ES-I3 (cell line): ENCODE results near the gene CBARP.
"Not testable (repeated sequence)": the region's sequence is repeated elsewhere in the genome, so short reads cannot be mapped to it uniquely, and the experiment has no call there.

Experiments
- H3K36me3 ChIP-seq: 2 replicates; pipeline ENCODE4 v1.6.1; 2013; ENCODE audit warnings: mild to moderate bottlenecking, low read length, control low read depth, moderate library complexity; ENCODE audit not compliant: insufficient read depth
- H3K4me1 ChIP-seq: 2 replicates; pipeline ENCODE4 v1.6.1; 2013; ENCODE audit warnings: mild to moderate bottlenecking, control low read depth, low read length; ENCODE audit not compliant: insufficient read depth
- H3K9ac ChIP-seq: 2 replicates; pipeline ENCODE4 v1.6.1; 2013; ENCODE audit warnings: low read depth, mild to moderate bottlenecking, low read length, moderate library complexity
- H3K9me3 ChIP-seq: 2 replicates; pipeline ENCODE4 v1.6.1; 2013; ENCODE audit warnings: mild to moderate bottlenecking, low read length, moderate library complexity; ENCODE audit not compliant: control insufficient read depth, insufficient read depth

The CBARP gene

DNA sequence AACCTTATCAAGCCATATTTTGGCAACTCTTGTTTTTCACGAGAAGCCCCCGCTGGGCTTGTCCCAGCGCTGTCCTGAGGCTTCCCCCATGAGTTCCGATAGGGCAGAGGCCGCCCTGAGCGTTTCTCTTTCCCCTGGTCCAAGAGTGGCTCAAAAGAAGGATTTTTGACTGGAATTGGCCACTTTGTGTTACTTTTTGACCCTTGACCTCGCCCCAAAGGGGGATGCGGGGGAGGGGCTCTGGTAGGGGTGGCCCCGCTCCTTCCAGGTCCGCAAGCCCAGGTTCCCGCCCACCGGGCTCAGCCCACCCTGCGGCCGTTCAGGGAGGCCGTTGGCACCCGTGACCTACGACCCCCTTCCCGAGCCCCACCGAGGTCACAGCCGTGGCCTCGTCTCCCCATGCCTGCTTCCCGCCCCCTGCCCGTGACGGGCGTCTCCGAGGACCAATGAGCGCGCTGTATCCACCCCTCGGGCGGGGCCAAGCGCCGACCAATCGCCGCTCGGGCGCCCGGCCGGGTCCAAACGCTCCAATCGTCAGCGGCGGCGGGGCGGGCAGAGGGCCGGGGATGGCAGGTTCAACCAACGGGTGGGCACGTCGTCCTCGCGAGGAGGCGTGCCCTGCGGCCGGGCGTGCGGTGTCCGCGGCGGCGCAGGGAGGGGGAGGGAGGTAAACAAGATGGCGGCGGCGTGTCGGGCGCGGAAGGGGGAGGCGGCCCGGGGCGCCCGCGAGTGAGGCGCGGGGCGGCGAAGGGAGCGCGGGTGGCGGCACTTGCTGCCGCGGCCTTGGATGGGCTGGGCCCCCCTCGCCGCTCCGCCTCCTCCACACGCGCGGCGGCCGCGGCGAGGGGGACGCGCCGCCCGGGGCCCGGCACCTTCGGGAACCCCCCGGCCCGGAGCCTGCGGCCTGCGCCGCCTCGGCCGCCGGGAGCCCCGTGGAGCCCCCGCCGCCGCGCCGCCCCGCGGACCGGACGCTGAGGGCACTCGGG lies 32.4 kb downstream of the CBARP start, which contains the start of gene STK11:
Gene STK11, plus strand, starts transcription at position 665 of the 986 bp plus-strand sequence. CDS start 1,136 bp downstream, outside the sequence.
- H3K9me3 ChIP-seq, result no peaks in the 10 kb centered on the region
- no peaks in the 10 kb centered on the region for H3K36me3 ChIP-seq
- peak within 1 kb of the TSS; percentile 83 for H3K9ac ChIP-seq
- no peaks in the 10 kb centered on the region for H3K4me1 ChIP-seq

DNA sequence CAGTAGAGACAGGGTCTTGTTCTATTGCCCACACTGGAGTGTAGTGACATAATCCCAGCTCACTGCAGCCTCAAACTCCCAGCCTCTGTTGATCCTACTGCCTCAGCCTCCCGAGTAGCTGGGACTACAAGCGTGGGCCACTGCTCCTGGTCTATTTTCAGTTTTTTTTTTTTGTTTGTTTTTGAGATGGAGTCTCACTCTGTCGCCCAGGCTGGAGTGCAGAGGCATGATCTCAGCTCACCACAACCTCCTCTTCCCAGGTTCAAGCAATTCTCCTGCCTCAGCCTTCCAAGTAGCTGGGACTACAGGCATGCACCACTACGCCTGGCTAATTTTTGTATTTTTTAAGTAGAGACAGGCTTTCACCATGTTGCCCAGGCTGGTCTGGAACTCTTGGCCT lies 37.2 kb downstream of the CBARP start:
- H3K36me3 ChIP-seq, H3K4me1 ChIP-seq, H3K9me3 ChIP-seq, H3K9ac ChIP-seq: not testable (repeated sequence)

DNA sequence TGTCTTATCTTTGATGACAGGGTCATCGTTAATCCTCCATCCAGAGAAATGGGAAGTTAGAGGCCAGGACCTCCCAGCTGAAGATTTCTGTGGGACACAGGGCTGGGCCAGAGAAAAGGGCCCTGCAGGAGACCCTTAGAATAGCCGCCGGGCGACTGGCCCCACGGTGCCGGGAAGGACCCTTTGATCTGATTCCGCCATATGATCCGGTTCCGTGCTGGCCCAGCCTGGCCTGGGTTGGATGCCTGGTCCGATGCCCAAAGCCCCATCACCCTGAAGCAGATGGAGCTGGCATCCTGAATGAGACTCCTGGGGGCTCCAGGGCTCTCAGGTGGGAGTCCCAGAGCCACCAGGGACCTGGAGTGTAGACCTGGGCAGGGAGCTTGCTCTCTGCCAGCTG lies 38.3 kb downstream of the CBARP start:
- H3K9me3 ChIP-seq, result no peaks in the 10 kb centered on the region
- no peaks in the 10 kb centered on the region for H3K4me1 ChIP-seq
- H3K36me3 ChIP-seq, result no peaks in the 10 kb centered on the region
- no peak overlapping the region for H3K9ac ChIP-seq

DNA sequence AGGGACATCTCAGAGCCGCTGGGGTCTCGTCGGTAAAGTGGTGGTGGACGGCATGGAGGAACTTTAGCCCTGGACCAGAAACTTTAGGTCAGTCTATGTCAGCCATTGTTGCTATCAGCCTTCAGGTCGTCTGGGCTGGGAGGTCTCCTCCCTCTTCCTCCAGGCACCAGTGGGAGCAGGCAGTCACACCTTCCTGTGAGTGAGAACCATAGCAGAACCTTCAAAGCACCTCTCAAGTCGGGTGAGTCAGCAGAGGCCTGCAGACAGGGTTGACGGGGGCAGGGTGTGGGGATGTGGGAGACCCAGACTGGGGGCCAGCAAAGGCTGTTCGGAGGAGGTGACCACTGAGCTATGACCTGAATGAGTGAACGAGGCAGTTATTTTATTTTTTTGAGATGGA lies 48.4 kb downstream of the CBARP start:
- no peaks in the 10 kb centered on the region for H3K9me3 ChIP-seq
- H3K4me1 ChIP-seq, result no peaks in the 10 kb centered on the region; the same call in 1 of the 2 replicates
- no peak overlapping the region for H3K9ac ChIP-seq
- H3K36me3 ChIP-seq, result no peaks in the 10 kb centered on the region

DNA sequence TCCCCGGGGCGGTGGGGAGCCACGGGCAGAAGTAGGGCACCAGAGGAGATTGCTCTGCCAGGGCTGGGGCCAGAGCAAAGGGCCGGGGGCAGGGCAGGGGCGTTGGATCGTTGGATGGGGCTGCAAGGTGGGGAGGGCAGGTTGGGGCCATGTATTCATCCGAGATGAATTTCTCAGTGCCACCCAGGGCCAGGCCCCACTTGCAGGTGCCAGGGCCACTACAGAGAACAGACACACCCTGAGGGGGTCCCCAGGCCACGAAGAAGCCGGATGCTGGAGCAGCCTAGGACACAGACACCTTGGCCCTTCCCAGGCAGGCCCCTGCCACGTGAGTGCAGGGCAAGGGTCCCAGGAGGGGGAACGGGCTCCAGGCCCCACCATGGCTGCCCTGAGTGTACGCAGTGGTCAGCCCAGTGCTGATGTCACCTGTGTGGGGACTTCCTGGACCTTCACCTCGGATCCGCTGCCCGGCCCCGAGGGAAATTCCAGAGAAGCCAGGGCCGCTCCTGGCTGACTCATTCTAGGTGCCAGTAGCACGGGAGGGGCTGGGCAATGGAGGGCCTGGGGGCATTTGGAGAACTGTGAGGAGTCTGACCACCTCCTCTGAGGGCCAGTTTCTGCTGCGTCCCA lies 54.1 kb downstream of the CBARP start:
- H3K9ac ChIP-seq, result no peak overlapping the region
- H3K9me3 ChIP-seq, result no peaks in the 10 kb centered on the region
- peaks cover 6% of the 10 kb centered on the region; the same call in 1 of the 2 replicates for H3K4me1 ChIP-seq
- no peaks in the 10 kb centered on the region for H3K36me3 ChIP-seq

DNA sequence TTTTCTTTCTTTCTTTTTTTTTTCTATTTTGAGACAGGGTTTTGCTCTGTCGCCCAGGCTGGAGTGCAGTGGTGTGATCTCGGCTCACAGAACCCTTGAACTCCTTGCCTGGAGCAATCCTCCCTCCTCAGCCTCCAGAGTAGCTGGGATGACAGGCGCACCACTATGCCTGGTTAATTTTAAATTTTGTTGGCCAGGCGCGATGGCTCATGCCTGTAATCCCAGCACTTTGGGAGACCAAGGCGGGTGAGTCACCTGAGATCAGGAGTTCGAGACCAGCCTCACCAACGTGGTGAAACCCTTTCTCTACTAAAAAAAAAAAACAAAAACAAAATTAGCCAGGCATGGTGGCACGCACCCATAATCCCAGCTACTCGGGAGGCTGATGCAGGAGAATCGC lies 55.1 kb downstream of the CBARP start:
- H3K4me1 ChIP-seq, result peaks cover 6% of the 10 kb centered on the region; the same call in 1 of the 2 replicates
- no peak overlapping the region for H3K9ac ChIP-seq
- no peaks in the 10 kb centered on the region for H3K9me3 ChIP-seq
- H3K36me3 ChIP-seq, result no peaks in the 10 kb centered on the region

DNA sequence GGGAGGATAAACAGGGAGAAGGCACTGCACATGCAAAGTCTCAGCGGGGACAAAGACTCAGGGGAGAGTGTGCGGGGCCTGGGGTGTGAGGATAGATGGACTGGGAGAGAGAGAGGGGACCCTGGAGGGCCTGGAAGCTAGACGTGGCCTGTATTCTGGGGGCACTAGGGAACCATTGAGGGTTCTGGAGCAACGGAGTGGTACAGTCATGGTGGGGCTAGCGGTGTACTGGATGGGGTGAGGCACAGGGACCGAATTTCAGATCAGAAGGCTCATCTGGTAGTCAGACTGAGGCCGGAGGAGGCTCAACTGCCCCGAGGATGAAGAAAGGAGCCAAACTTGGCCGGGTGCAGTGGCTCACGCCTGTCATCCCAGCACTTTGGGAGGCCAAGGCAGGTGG lies 55.7 kb downstream of the CBARP start:
- Histone ChIP-seq H3K4me1 (peaks cover 6% of the 10 kb centered on the region; the same call in 1 of the 2 replicates), H3K9ac (no peak overlapping the region; the same call in 1 of the 2 replicates), H3K36me3 (no peaks in the 10 kb centered on the region), H3K9me3 (no peaks in the 10 kb centered on the region)

DNA sequence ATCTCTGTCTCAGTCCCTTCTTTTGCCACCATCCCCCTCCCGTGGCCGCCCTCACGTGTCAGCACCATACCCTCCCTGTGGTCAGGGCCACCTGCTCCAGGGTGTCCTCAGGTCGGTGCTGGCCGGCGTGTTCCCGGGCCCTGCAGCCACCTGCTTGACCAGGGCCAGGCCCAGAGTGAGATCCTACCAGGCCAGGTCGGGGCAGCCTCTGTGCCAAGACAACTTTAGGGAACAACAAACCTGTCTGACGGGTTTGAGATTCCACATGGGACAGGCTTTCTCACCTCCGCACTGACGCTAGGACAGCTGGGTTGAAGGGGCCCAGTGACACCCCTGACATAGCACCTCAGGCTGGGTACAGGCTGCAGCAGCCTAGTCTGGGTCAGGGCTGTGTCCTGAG lies 56.2 kb downstream of the CBARP start:
- Histone ChIP-seq H3K9ac (no peak overlapping the region; the same call in 1 of the 2 replicates), H3K4me1 (peaks cover 6% of the 10 kb centered on the region; the same call in 1 of the 2 replicates), H3K36me3 (no peaks in the 10 kb centered on the region), H3K9me3 (no peaks in the 10 kb centered on the region)
